PC-9 (cell line): ENCODE results near the gene TNRC6C.
A peak's percentile ranks its signal among the peaks of the same experiment; 100 is the strongest.

Source experiments
- EZH2 ChIP-seq: fragments of 200-600 bp; sonication (generic); IDR thresholded peaks from 2 replicates; pipeline ENCODE4 v1.8.0; 2017; ENCODE audit warnings: antibody characterized with exemption, low read depth
- TF ChIP-seq, protein P1 (sequence below): fragments of 200-600 bp; sonication (generic); conservative IDR thresholded peaks from 2 replicates; pipeline ENCODE4 v1.6.1; 2017; ENCODE audit warnings: mixed run types, antibody characterized with exemption, mild to moderate bottlenecking, moderate library complexity

DNA sequence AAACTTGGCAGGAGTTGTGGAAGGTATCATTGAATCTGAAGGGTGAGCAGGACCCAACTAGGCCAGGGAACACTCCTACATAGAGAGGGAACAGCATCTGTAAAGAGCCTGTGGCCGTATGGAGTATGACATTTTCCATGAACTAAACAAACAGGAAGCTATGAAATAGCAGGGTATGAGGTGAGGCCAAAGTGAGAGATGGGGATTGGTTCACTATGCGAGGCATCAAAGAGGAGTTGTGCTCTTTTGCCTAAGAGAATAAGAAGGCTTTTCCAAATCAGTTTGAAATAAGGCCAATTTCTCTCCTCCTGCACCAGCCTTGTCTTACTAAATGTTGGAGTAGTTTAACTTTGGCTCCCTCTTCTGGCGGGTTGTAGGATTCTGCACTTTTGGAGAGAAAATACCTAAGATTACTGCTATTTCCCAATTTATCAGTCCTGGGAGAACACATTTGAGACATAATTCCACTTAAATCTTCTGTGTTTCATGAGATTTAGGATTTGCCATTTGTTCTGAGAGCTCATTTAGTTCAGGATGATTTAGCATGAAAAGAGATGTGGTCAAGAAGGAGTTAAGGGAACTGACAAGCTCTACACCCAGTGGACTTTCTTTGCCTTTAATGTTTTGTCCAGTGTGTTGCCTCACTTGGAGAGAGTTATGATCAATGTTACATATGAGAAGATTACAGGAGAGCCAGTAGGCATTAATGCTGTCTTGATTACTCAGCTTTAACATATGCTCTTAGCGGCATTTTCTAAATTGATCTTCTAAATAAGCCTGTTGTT is 55.4 kb downstream of the TNRC6C start:
- TF ChIP-seq, protein P1, sequence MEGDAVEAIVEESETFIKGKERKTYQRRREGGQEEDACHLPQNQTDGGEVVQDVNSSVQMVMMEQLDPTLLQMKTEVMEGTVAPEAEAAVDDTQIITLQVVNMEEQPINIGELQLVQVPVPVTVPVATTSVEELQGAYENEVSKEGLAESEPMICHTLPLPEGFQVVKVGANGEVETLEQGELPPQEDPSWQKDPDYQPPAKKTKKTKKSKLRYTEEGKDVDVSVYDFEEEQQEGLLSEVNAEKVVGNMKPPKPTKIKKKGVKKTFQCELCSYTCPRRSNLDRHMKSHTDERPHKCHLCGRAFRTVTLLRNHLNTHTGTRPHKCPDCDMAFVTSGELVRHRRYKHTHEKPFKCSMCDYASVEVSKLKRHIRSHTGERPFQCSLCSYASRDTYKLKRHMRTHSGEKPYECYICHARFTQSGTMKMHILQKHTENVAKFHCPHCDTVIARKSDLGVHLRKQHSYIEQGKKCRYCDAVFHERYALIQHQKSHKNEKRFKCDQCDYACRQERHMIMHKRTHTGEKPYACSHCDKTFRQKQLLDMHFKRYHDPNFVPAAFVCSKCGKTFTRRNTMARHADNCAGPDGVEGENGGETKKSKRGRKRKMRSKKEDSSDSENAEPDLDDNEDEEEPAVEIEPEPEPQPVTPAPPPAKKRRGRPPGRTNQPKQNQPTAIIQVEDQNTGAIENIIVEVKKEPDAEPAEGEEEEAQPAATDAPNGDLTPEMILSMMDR, result peak; percentile 75
- no peak for TF ChIP-seq EZH2
